ENCODE measurements around the gene S100A7A. TPM values are rescaled to one million over a fixed set of nuclear protein-coding genes. Genes with fewer than 3 reads are reported as not detected.
A peak's percentile ranks its signal among the peaks of the same experiment; 100 is the strongest.
"Not testable (repeated sequence)": the region's sequence is repeated elsewhere in the genome, so short reads cannot be mapped to it uniquely, and the experiment has no call there.

S100A7A gene
- total RNA-seq, 6 experiments from 2014 or later: not detected

DNA sequence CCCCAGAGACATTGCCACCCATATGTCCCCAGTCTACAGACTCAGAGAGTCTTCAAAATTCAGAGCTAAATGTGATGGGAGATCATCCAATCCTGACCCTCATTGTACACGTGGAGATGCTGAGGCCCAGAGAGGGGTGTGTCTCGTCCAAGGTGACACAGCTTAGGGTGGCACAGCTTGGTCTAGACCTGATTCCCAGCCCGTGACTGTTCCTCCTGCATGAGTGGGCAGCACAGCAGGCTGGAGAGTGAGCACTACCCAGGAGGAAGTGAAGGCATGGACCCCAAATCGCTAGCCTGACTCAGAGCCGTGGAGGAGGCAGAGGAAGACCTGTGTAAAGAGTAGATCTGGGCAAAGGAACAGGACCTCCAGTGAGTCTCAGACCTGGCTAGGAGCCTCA lies 27.8 kb downstream of the S100A7A start:
- no peak overlapping the region for H3K4me3 Mint-ChIP-seq
- no peaks in the 10 kb centered on the region for H3K36me3 Mint-ChIP-seq (ENCODE audit: low read depth)
- H3K27ac Mint-ChIP-seq: no peak overlapping the region
- no peaks in the 10 kb centered on the region for H3K9me3 Mint-ChIP-seq
- TF ChIP-seq, protein P1, sequence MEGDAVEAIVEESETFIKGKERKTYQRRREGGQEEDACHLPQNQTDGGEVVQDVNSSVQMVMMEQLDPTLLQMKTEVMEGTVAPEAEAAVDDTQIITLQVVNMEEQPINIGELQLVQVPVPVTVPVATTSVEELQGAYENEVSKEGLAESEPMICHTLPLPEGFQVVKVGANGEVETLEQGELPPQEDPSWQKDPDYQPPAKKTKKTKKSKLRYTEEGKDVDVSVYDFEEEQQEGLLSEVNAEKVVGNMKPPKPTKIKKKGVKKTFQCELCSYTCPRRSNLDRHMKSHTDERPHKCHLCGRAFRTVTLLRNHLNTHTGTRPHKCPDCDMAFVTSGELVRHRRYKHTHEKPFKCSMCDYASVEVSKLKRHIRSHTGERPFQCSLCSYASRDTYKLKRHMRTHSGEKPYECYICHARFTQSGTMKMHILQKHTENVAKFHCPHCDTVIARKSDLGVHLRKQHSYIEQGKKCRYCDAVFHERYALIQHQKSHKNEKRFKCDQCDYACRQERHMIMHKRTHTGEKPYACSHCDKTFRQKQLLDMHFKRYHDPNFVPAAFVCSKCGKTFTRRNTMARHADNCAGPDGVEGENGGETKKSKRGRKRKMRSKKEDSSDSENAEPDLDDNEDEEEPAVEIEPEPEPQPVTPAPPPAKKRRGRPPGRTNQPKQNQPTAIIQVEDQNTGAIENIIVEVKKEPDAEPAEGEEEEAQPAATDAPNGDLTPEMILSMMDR (IDR thresholded peaks at IDR 0.05): no peak
- H3K4me1 Mint-ChIP-seq (ENCODE audit: low read depth): peaks cover 28% of the 10 kb centered on the region
- peaks cover 24% of the 10 kb centered on the region for H3K27me3 Mint-ChIP-seq (ENCODE audit: insufficient read depth)
- no peak for DNase-seq

DNA sequence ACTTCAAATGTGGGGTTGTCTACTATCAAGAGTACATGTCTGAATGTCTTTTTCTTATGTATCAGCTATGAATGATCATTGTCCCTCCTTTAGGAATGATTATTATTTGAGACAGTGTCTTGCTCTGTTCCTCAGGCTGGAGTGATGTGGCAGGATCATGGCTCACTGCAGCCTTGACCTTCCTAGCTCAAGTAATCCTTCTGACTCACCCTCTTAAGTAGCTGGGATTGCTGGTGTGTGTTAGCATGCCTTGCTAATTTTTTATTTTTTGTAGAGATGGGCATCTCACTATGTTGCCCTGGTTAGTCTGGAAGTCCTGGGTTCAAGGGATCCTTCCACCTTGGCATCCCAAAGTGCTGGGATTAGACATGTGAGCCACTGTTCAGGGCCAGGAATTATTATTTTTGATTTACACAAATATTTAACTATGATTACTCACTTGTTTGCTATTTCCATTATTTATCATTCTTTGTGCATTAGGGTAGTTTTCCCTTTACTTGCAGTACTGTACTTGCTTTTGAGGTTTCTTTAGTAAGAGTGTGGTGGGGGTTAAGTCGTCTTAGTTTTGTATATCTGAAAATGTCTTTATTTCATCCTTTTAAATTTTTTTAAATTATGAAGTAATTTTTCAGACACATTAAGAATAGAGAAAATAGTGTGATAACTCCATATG lies 31.3 kb downstream of the S100A7A start:
- TF ChIP-seq, protein P1 (IDR thresholded peaks at IDR 0.05): no peak
- Mint-ChIP-seq H3K27me3 (ENCODE audit: insufficient read depth) (peaks cover 15% of the 10 kb centered on the region), H3K4me3 (peak overlapping the region; percentile 17), H3K9me3 (no peaks in the 10 kb centered on the region), H3K36me3 (ENCODE audit: low read depth) (no peaks in the 10 kb centered on the region), H3K27ac (peak overlapping the region; percentile 78), H3K4me1 (ENCODE audit: low read depth) (peaks cover 34% of the 10 kb centered on the region)
- DNase-seq: peak; percentile 77

DNA sequence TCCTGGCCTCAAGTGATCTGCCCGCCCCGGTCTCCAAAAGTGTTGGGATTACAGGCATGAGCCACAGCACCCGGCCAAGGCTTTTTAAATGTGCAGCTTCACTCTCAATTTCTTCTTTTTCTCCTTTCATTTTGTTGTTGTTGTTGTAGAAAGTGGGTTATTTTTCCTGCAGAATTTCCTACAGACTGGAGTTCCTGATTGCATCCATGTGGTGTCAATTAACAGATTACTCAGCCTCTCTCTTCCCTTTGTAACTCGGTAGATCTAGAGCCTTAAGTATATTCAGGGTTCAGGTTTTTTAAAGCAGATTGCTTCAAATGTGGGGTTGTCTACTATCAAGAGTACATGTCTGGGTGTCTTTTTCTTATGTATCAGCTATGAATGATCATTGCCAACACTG lies 32.5 kb downstream of the S100A7A start:
- not testable (repeated sequence) for H3K27ac Mint-ChIP-seq; DNase-seq; H3K36me3 Mint-ChIP-seq (ENCODE audit: low read depth); H3K9me3 Mint-ChIP-seq
- H3K4me1 Mint-ChIP-seq (ENCODE audit: low read depth): peaks cover 34% of the 10 kb centered on the region
- H3K27me3 Mint-ChIP-seq (ENCODE audit: insufficient read depth): peaks cover 12% of the 10 kb centered on the region
- peak overlapping the region; percentile 50 for H3K4me3 Mint-ChIP-seq

DNA sequence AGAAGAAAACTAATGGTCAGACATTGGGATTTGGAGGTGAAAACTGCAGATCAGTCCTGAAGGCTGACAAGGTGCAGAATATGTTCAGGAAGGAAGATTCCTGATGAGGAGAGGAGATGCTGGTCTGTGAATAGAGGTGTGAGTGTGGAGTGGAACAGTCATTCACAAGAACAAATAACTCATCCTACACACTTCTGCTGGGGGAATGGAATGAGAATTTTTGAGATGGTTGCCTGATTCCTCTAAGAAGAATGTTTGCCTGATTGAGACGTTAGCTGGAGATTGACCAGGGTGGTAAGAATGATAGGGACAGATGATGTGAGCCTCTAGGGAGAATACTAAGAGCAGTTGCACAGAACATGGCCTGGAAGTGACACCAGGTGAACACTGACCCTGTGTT lies 40.1 kb downstream of the S100A7A start:
- H3K36me3 Mint-ChIP-seq (ENCODE audit: low read depth): no peaks in the 10 kb centered on the region
- H3K27me3 Mint-ChIP-seq (ENCODE audit: insufficient read depth): peaks cover 23% of the 10 kb centered on the region
- no peaks in the 10 kb centered on the region for H3K9me3 Mint-ChIP-seq
- DNase-seq: no peak
- H3K27ac Mint-ChIP-seq: no peak overlapping the region
- no peaks in the 10 kb centered on the region for H3K4me1 Mint-ChIP-seq (ENCODE audit: low read depth)
- TF ChIP-seq, protein P1 (IDR thresholded peaks at IDR 0.05): no peak
- no peak overlapping the region for H3K4me3 Mint-ChIP-seq

DNA sequence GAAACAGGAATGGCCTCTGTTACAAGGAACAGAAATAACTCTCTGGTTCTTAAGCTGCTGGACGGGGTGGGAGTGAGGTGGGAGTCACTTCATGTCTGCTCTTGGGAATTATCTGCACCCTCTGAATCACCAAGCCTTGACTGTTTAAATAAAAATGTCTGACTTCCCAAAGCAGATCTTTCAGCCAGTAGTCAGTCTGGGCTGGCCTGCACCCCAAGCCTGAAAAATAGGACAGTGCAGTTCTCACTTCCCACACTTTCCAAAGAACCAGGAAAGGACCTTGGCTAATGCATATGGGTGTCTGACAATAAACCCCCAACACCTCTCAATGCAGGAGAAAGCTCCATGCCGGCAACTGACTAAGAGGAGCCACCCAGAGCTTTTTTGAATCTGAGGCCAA lies 43.3 kb downstream of the S100A7A start:
- DNase-seq: no peak
- H3K27me3 Mint-ChIP-seq (ENCODE audit: insufficient read depth): peaks cover 34% of the 10 kb centered on the region
- H3K4me1 Mint-ChIP-seq (ENCODE audit: low read depth): no peaks in the 10 kb centered on the region
- no peaks in the 10 kb centered on the region for H3K9me3 Mint-ChIP-seq
- no peak overlapping the region for H3K27ac Mint-ChIP-seq
- H3K36me3 Mint-ChIP-seq (ENCODE audit: low read depth): no peaks in the 10 kb centered on the region
- TF ChIP-seq, protein P1 (IDR thresholded peaks at IDR 0.05): no peak
- H3K4me3 Mint-ChIP-seq: no peak overlapping the region

DNA sequence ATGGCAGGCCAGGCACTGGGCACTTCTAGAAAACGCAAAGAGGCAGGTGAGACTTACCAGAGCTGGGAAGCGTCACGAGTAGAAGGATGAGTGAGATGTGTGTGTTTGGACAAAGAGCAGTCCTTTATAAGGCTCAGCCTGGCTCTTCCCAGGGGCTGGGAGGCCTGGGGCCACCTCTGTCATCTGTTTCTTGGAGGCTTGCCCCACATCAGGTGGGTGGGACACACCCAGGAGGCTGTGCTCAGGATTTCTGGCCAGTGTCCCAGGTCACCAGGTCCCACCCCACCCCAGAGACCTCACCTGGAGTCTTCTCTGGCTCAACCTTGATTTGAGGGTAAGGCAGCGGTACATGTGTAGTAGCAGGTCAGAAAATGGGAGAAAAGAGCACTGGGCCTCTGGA lies 44.2 kb downstream of the S100A7A start, which contains the start of gene S100A7:
Gene S100A7 (minus strand): TSS at position 101 of the 400 bp plus-strand sequence. CDS start 1,638 bp downstream, outside the sequence.
- Mint-ChIP-seq H3K4me3 (no peak within 1 kb of the TSS), H3K4me1 (ENCODE audit: low read depth) (peaks cover under 1% of the 10 kb centered on the region; the same call in 1 of the 2 replicates), H3K27ac (no peak within 1 kb of the TSS), H3K36me3 (ENCODE audit: low read depth) (no peaks in the 10 kb centered on the region), H3K9me3 (no peaks in the 10 kb centered on the region), H3K27me3 (ENCODE audit: insufficient read depth) (peaks cover 33% of the 10 kb centered on the region)
- TF ChIP-seq, protein P1 (IDR thresholded peaks at IDR 0.05): no peak
- DNase-seq: no peak

DNA sequence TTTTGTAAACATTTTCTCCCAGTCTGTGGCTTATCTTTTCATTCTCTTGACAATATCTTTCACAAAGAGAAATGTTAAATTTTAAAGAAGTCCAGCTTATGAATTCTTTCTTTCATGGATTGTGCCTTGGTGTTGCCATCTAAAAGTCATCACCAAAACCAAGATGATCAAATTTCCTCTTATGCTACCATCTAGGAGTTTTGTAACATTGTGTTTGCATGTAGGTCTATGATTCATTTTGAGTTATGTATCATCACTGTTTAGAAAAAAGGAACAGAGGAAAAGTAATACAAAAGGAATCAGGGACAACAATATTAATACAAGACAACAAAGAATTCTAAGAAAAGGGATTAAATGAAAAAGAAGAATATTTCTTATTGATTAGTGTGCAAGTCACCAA lies 46.4 kb downstream of the S100A7A start:
- H3K36me3 Mint-ChIP-seq (ENCODE audit: low read depth); H3K27ac Mint-ChIP-seq; H3K4me3 Mint-ChIP-seq; DNase-seq; H3K9me3 Mint-ChIP-seq: not testable (repeated sequence)
- Mint-ChIP-seq H3K27me3 (ENCODE audit: insufficient read depth) (peaks cover 26% of the 10 kb centered on the region), H3K4me1 (ENCODE audit: low read depth) (peaks cover 22% of the 10 kb centered on the region)
